Stromal cell of bone marrow (primary cell): ENCODE data around the gene SLIT1.

Experiments
- DNase-seq: peaks from one replicate; pipeline ENCODE4 v3.0.0-alpha.2; 2012; ENCODE audit warnings: low read depth

SLIT1 gene

GRCh38 chr10:97185326-97186058 is at the start of gene SLIT1:
Gene SLIT1 (minus strand): TSS chr10:97185959. CDS start chr10:97185674, 285 bp downstream.
- no peak for DNase-seq

- DNase-seq, result no peak
Measured at GRCh38 chr10:97235353-97235752, 49.6 kb upstream of the SLIT1 start.

GRCh38 chr10:97234400-97234799 is 48.6 kb upstream of the SLIT1 start:
- peak; percentile 26 for DNase-seq

GRCh38 chr10:97230146-97230545 is 44.4 kb upstream of the SLIT1 start:
- peak; percentile 36 for DNase-seq

GRCh38 chr10:97229322-97230015 is 43.7 kb upstream of the SLIT1 start:
- peak; percentile 40 for DNase-seq

- no peak for DNase-seq
Measured at GRCh38 chr10:97228775-97229157, 43.0 kb upstream of the SLIT1 start.

GRCh38 chr10:97228130-97228774 is 42.5 kb upstream of the SLIT1 start:
- no peak for DNase-seq

- DNase-seq, result no peak
Measured at GRCh38 chr10:97226398-97226797, 40.6 kb upstream of the SLIT1 start.

GRCh38 chr10:97224483-97225435 is 39.0 kb upstream of the SLIT1 start:
- DNase-seq, result peak; percentile 14

- no peak for DNase-seq
Measured at GRCh38 chr10:97222326-97222961, 36.7 kb upstream of the SLIT1 start.

GRCh38 chr10:97220355-97220754 is 34.6 kb upstream of the SLIT1 start:
- no peak for DNase-seq

- DNase-seq, result no peak
Measured at GRCh38 chr10:97217299-97217698, 31.5 kb upstream of the SLIT1 start.

- no peak for DNase-seq
Measured at GRCh38 chr10:97215619-97216260, 30.0 kb upstream of the SLIT1 start.

GRCh38 chr10:97213431-97213830 is 27.7 kb upstream of the SLIT1 start:
- DNase-seq, result no peak

GRCh38 chr10:97211229-97211628 is 25.5 kb upstream of the SLIT1 start:
- DNase-seq, result no peak

- peak; percentile 35 for DNase-seq
Measured at GRCh38 chr10:97210543-97210960, 24.8 kb upstream of the SLIT1 start.

- DNase-seq, result no peak
Measured at GRCh38 chr10:97207756-97208346, 22.1 kb upstream of the SLIT1 start.

GRCh38 chr10:97207131-97207530 is 21.4 kb upstream of the SLIT1 start:
- DNase-seq, result no peak

- no peak for DNase-seq
Measured at GRCh38 chr10:97204826-97205679, 19.3 kb upstream of the SLIT1 start.

GRCh38 chr10:97203220-97203619 is 17.5 kb upstream of the SLIT1 start:
- no peak for DNase-seq
